Measurements from ENCODE around the gene TMEM240. TPM values are rescaled to one million over a fixed set of nuclear protein-coding genes. Genes with fewer than 3 reads are reported as not detected.
A peak's percentile ranks its signal among the peaks of the same experiment; 100 is the strongest.

TMEM240 gene
- total and polyA plus RNA-seq, 4 donors: 0.14 to 0.33 (median 0.33) TPM; not detected in 1

GRCh38 chr1:1541956-1542765, 1.7 kb upstream of the TMEM240 start:
- H3K9ac ChIP-seq (ENCODE audit: low read depth in 1 of 2, low read length in 2 of 2): no peak overlapping the region
- H3K9me3 ChIP-seq (ENCODE audit: control insufficient read depth in 4 of 4, low read length in 3 of 4): no peaks in the 10 kb centered on the region
- H3K4me1 ChIP-seq (ENCODE audit: control insufficient read depth in 4 of 4, insufficient read depth in 4 of 4, low read length in 3 of 4): peaks cover 0 to 20% (median 7%) of the 10 kb centered on the region in 4 donors
- peaks cover 0 to 17% (median 2%) of the 10 kb centered on the region in 4 donors for H3K36me3 ChIP-seq (ENCODE audit: control insufficient read depth in 4 of 4, insufficient read depth in 3 of 4, low read depth in 1 of 4, low read length in 3 of 4)
- H3K27ac ChIP-seq (ENCODE audit: low read depth in 1 of 2, low read length in 2 of 2): no peak overlapping the region
- no peak overlapping the region for H3K4me3 ChIP-seq (ENCODE audit: low read depth in 1 of 3, low read length in 3 of 3)
- WGBS: 94% methylated on average over 37 of the region's 37 CpGs
- DNase-seq (ENCODE audit: low spot score): no peak
- TF ChIP-seq FOXA2 (IDR thresholded peaks at IDR 0.05): no peak
- H3K27me3 ChIP-seq (ENCODE audit: control insufficient read depth in 4 of 4, insufficient read depth in 4 of 4, low read length in 3 of 4): no peaks in the 10 kb centered on the region

DNA sequence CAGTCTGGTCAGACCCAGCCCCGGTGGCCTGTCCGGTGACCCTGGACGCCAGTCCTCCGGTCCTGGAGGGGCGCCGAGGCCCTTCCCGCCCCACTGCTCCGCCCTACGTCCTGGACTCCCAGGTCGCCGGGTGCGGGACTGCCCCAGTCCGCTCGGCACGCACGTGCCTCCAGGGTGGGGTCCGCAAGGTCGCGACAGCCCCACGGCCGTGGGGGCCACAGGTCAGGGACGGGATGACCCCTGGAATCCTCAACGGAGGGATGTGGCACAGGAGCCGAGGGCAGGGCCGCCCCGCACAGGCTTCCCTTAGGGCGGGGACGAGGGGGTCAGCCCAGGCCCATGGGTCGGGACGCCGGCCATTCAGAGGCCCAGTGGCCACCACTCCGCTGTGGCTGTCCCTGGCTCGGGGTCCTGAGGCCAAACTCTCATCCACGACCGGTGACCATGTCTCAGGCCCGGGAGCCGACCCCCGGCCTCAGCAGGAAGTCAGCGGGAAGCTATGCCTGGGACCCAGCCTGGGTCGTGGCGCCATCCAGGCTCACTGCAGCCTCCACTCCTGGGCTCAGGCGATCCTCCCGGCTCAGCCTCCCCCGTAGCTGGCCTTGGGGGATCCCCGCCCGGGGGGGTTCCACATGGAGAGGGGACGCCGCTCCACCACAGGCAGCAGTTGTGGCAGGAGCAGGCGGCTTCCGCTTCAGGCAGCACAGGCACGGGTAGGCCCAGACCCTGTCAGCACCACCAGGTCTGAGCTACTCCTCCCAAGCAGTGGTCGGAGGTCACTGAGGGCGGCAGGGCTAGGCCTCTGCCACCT, 599 bp upstream of the TMEM240 start:
- no peak for DNase-seq (ENCODE audit: low spot score)
- H3K36me3 ChIP-seq (ENCODE audit: control insufficient read depth in 4 of 4, insufficient read depth in 3 of 4, low read depth in 1 of 4, low read length in 3 of 4): peaks cover 0 to 17% (median 1%) of the 10 kb centered on the region in 4 donors
- H3K9ac ChIP-seq (ENCODE audit: low read depth in 1 of 2, low read length in 2 of 2): no peak overlapping the region
- TF ChIP-seq HNF4A (conservative IDR thresholded peaks at IDR 0.05) (no peak), FOXA2 (IDR thresholded peaks at IDR 0.05) (no peak), TAF1 (conservative IDR thresholded peaks at IDR 0.05) (no peak), HNF4G (IDR thresholded peaks at IDR 0.05) (no peak)
- TF ChIP-seq, protein P1, sequence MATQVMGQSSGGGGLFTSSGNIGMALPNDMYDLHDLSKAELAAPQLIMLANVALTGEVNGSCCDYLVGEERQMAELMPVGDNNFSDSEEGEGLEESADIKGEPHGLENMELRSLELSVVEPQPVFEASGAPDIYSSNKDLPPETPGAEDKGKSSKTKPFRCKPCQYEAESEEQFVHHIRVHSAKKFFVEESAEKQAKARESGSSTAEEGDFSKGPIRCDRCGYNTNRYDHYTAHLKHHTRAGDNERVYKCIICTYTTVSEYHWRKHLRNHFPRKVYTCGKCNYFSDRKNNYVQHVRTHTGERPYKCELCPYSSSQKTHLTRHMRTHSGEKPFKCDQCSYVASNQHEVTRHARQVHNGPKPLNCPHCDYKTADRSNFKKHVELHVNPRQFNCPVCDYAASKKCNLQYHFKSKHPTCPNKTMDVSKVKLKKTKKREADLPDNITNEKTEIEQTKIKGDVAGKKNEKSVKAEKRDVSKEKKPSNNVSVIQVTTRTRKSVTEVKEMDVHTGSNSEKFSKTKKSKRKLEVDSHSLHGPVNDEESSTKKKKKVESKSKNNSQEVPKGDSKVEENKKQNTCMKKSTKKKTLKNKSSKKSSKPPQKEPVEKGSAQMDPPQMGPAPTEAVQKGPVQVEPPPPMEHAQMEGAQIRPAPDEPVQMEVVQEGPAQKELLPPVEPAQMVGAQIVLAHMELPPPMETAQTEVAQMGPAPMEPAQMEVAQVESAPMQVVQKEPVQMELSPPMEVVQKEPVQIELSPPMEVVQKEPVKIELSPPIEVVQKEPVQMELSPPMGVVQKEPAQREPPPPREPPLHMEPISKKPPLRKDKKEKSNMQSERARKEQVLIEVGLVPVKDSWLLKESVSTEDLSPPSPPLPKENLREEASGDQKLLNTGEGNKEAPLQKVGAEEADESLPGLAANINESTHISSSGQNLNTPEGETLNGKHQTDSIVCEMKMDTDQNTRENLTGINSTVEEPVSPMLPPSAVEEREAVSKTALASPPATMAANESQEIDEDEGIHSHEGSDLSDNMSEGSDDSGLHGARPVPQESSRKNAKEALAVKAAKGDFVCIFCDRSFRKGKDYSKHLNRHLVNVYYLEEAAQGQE (IDR thresholded peaks at IDR 0.05): no peak
- 61% methylated on average over 53 of the region's 53 CpGs for WGBS
- H3K9me3 ChIP-seq (ENCODE audit: control insufficient read depth in 4 of 4, low read length in 3 of 4): no peaks in the 10 kb centered on the region
- H3K27me3 ChIP-seq (ENCODE audit: control insufficient read depth in 4 of 4, insufficient read depth in 4 of 4, low read length in 3 of 4): no peaks in the 10 kb centered on the region
- H3K27ac ChIP-seq (ENCODE audit: low read depth in 1 of 2, low read length in 2 of 2): no peak overlapping the region
- peak overlapping the region in 1 of 3 donors; percentile 51 for H3K4me3 ChIP-seq (ENCODE audit: low read depth in 1 of 3, low read length in 3 of 3)
- peaks cover 0 to 20% (median 7%) of the 10 kb centered on the region in 4 donors for H3K4me1 ChIP-seq (ENCODE audit: control insufficient read depth in 4 of 4, insufficient read depth in 4 of 4, low read length in 3 of 4)

DNA sequence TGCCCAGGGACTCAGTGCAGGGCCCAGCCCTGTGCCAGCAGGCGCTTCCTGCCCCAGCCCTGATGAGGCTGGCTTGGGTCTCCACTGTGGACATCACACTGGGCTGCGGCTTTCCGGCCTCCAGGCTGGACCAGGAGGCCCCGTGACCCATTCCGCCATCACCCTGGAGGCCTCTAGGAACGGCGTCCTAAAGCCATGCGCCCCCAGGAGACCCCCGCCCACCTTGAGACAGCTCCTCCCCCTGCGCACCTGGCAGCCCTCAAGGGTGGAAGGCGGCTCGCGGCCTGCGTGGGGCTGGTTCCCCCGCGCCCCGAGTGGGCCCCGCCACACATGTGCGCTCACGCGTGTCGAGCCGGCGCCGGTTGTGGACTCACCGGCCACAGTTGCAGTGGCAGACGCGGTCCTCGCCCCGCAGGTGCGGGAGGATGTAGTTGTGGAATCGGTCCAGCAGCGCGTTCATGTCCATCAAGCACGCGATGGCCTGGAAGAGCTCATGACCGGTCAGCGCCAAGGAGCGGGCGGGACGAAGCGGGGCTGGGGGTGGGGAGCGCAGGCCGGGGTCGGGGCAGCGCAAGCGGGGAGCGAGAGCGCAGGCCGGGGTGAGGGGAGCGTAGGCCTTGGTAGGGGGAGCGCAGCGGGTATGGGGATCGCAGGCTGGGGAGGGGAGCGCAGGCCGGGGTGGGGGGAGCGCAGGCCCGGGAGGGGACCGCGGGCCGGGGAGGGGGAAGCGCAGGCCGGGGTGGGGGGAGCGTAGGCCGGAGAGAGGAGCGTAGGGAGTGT, 924 bp downstream of the TMEM240 start:
- WGBS: 32% methylated on average over 65 of the region's 66 CpGs
- Histone ChIP-seq H3K9ac (ENCODE audit: low read depth in 1 of 2, low read length in 2 of 2) (no peak overlapping the region), H3K9me3 (ENCODE audit: control insufficient read depth in 4 of 4, low read length in 3 of 4) (no peaks in the 10 kb centered on the region), H3K36me3 (ENCODE audit: control insufficient read depth in 4 of 4, insufficient read depth in 3 of 4, low read depth in 1 of 4, low read length in 3 of 4) (peaks cover 0 to 17% (median 1%) of the 10 kb centered on the region in 4 donors), H3K27me3 (ENCODE audit: control insufficient read depth in 4 of 4, insufficient read depth in 4 of 4, low read length in 3 of 4) (no peaks in the 10 kb centered on the region), H3K27ac (ENCODE audit: low read depth in 1 of 2, low read length in 2 of 2) (no peak overlapping the region), H3K4me3 (ENCODE audit: low read depth in 1 of 3, low read length in 3 of 3) (peak overlapping the region in 1 of 3 donors; percentile 51), H3K4me1 (ENCODE audit: control insufficient read depth in 4 of 4, insufficient read depth in 4 of 4, low read length in 3 of 4) (peaks cover 0 to 16% (median 7%) of the 10 kb centered on the region in 4 donors)
- DNase-seq (ENCODE audit: low spot score): no peak
- TF ChIP-seq JUND (IDR thresholded peaks at IDR 0.05) (no peak), YY1 (IDR thresholded peaks at IDR 0.05) (no peak), HNF4G (IDR thresholded peaks at IDR 0.05) (no peak), EGR1 (IDR thresholded peaks at IDR 0.05; ENCODE audit: low read depth in 2 of 2) (no peak)
- TF ChIP-seq, protein P1 (IDR thresholded peaks at IDR 0.05): no peak

Measured in liver (tissue), 9 donors.